DLD1 (cell line): ENCODE results near the gene SLX4IP.

Experiments used
- in situ Hi-C: cut with HindIII; loops from 2 replicates; pipeline ENCODE4 v1.10.0; 2017; ENCODE audit warnings: low sequenced_read_pairs

SLX4IP gene

GRCh38 chr20:10492065-10492464, 57.0 kb downstream of the SLX4IP start:
- in situ Hi-C loops, result no loop called here

GRCh38 chr20:10492844-10493243, 57.7 kb downstream of the SLX4IP start:
- in situ Hi-C loops, result no loop called here

GRCh38 chr20:10495173-10495572, 60.1 kb downstream of the SLX4IP start:
- in situ Hi-C loops, result no loop called here

GRCh38 chr20:10496465-10496864, 61.4 kb downstream of the SLX4IP start:
- in situ Hi-C loops, result no loop called here

- in situ Hi-C loops, result no loop called here
These were observed 62.2 kb downstream of the SLX4IP start for GRCh38 chr20:10497283-10497682.

GRCh38 chr20:10497791-10498190, 62.7 kb downstream of the SLX4IP start:
- in situ Hi-C loops, result no loop called here

- in situ Hi-C loops, result no loop called here
These were observed 63.1 kb downstream of the SLX4IP start for GRCh38 chr20:10498200-10498599.

- in situ Hi-C loops, result no loop called here
These were observed 66.3 kb downstream of the SLX4IP start for GRCh38 chr20:10501402-10501801.

GRCh38 chr20:10502098-10502526, 67.0 kb downstream of the SLX4IP start:
- in situ Hi-C loops, result no loop called here

GRCh38 chr20:10504608-10504993, 69.5 kb downstream of the SLX4IP start:
- in situ Hi-C loops, result no loop called here

GRCh38 chr20:10504994-10505730, 70.1 kb downstream of the SLX4IP start:
- in situ Hi-C loops, result no loop called here

- in situ Hi-C loops, result no loop called here
These were observed 70.7 kb downstream of the SLX4IP start for GRCh38 chr20:10505827-10506226.

GRCh38 chr20:10507052-10507451, 71.9 kb downstream of the SLX4IP start:
- in situ Hi-C loops, result no loop called here

- in situ Hi-C loops, result no loop called here
These were observed 73.0 kb downstream of the SLX4IP start for GRCh38 chr20:10508060-10508459.

GRCh38 chr20:10508468-10509251, 73.6 kb downstream of the SLX4IP start:
- in situ Hi-C loops, result no loop called here

GRCh38 chr20:10509376-10509775, 74.3 kb downstream of the SLX4IP start:
- in situ Hi-C loops, result no loop called here

GRCh38 chr20:10510216-10510615, 75.1 kb downstream of the SLX4IP start:
- in situ Hi-C loops, result no loop called here

GRCh38 chr20:10511170-10511508, 76.0 kb downstream of the SLX4IP start:
- in situ Hi-C loops, result no loop called here

GRCh38 chr20:10511509-10512251, 76.6 kb downstream of the SLX4IP start:
- in situ Hi-C loops, result no loop called here

GRCh38 chr20:10513061-10513460, 78.0 kb downstream of the SLX4IP start:
- in situ Hi-C loops, result no loop called here

- in situ Hi-C loops, result no loop called here
These were observed 78.9 kb downstream of the SLX4IP start for GRCh38 chr20:10513931-10514575.
